HepG2 (cell line): ENCODE data around the gene GFAP. TPM values are rescaled to one million over a fixed set of nuclear protein-coding genes. Genes with fewer than 3 reads are reported as not detected.

ENCODE experiments used
- ARNT ChIP-seq: fragments of 450-650 bp; IDR thresholded peaks from 2 replicates; pipeline ENCODE4 v1.6.1; 2017
- CBX2 ChIP-seq, 2 experiments: fragments of 200-600 bp in 1 of 2; sonication (generic); formaldehyde crosslinking in 1 of 2; IDR thresholded peaks; 2 replicates each; pipeline versions ENCODE4 v1.7.0 to v1.8.1; 2018 to 2022; ENCODE audit warnings: low read depth in 2 of 2, low read length in 1 of 2, mild to moderate bottlenecking in 1 of 2, missing genetic modification reagents in 1 of 2
- FIP1L1 ChIP-seq: fragments of 200-400 bp; formaldehyde crosslinking; IDR thresholded peaks from 2 replicates; pipeline ENCODE4 v1.6.1; 2018; ENCODE audit warnings: low read depth, mild to moderate bottlenecking, low read length, moderate library complexity, borderline replicate concordance; ENCODE audit not compliant: insufficient read depth
- FLYWCH1 ChIP-seq: sonication (generic); formaldehyde crosslinking; IDR thresholded peaks from 2 replicates; pipeline ENCODE4 v1.8.1; 2023; ENCODE audit warnings: mild to moderate bottlenecking, missing genetic modification reagents
- FOSL2 ChIP-seq: sonication (generic); formaldehyde crosslinking; IDR thresholded peaks from 2 replicates; pipeline ENCODE4 v1.4.0; 2020; ENCODE audit warnings: missing genetic modification reagents
- KLF15 ChIP-seq: sonication (generic); formaldehyde crosslinking; IDR thresholded peaks from 2 replicates; pipeline ENCODE4 v1.8.1; 2023; ENCODE audit warnings: borderline replicate concordance, mild to moderate bottlenecking, inconsistent platforms, missing genetic modification reagents, mixed read lengths
- MAFG ChIP-seq: sonication (generic); formaldehyde crosslinking; IDR thresholded peaks from 2 replicates; pipeline ENCODE4 v1.5.1; 2020; ENCODE audit warnings: mild to moderate bottlenecking, missing genetic modification reagents
- MTA3 ChIP-seq: sonication (generic); formaldehyde crosslinking; IDR thresholded peaks from 2 replicates; pipeline ENCODE4 v1.4.0; 2020; ENCODE audit warnings: missing genetic modification reagents
- NFIB ChIP-seq: sonication (generic); formaldehyde crosslinking; IDR thresholded peaks from 2 replicates; pipeline ENCODE4 v1.9.0; 2021; ENCODE audit warnings: missing genetic modification reagents, mild to moderate bottlenecking, borderline replicate concordance
- POGZ ChIP-seq: sonication (generic); formaldehyde crosslinking; IDR thresholded peaks from 2 replicates; pipeline ENCODE4 v1.4.0; 2020; ENCODE audit warnings: mild to moderate bottlenecking, missing genetic modification reagents
- POLR2AphosphoS5 ChIP-seq: IDR thresholded peaks from 2 replicates; pipeline ENCODE4 v1.6.1; 2012; ENCODE audit warnings: low read depth, low read length
- RBAK ChIP-seq: sonication (generic); formaldehyde crosslinking; IDR thresholded peaks from 2 replicates; pipeline ENCODE4 v1.5.1; 2020; ENCODE audit warnings: mild to moderate bottlenecking, missing genetic modification reagents
- RXRB ChIP-seq: IDR thresholded peaks from 2 replicates; pipeline ENCODE4 v1.6.1; 2016; ENCODE audit warnings: borderline replicate concordance, missing genetic modification reagents, missing compliant biosample characterization
- SUZ12 ChIP-seq: fragments of 150-350 bp; IDR thresholded peaks from 2 replicates; pipeline ENCODE4 v1.6.1; 2014; ENCODE audit warnings: low read depth, low read length
- TCF12 ChIP-seq, 2 experiments: fragments of 450-650 bp in 1 of 2; sonication (generic) in 1 of 2; formaldehyde crosslinking in 1 of 2; IDR thresholded peaks; 2 replicates each; pipeline versions ENCODE4 v1.6.1 to v1.8.0; 2017 to 2022; ENCODE audit warnings: antibody characterized with exemption in 1 of 2, mild to moderate bottlenecking in 1 of 2, missing genetic modification reagents in 1 of 2, moderate library complexity in 1 of 2
- XBP1 ChIP-seq: sonication (generic); formaldehyde crosslinking; IDR thresholded peaks from 2 replicates; pipeline ENCODE4 v1.5.0; 2020; ENCODE audit warnings: missing genetic modification reagents
- ZFP36L1 ChIP-seq: sonication (generic); formaldehyde crosslinking; IDR thresholded peaks from 2 replicates; pipeline ENCODE4 v1.8.0; 2022; ENCODE audit warnings: mild to moderate bottlenecking, missing genetic modification reagents, moderate library complexity
- ZFYVE20 ChIP-seq: sonication (generic); formaldehyde crosslinking; IDR thresholded peaks from 2 replicates; pipeline ENCODE4 v1.8.0; 2023; ENCODE audit warnings: low read depth, mild to moderate bottlenecking, moderate library complexity, missing genetic modification reagents, borderline replicate concordance
- ZNF335 ChIP-seq: sonication (generic); formaldehyde crosslinking; IDR thresholded peaks from 2 replicates; pipeline ENCODE4 v1.4.0; 2020; ENCODE audit warnings: missing genetic modification reagents
- ZNF501 ChIP-seq: sonication (generic); formaldehyde crosslinking; IDR thresholded peaks from 2 replicates; pipeline ENCODE4 v1.5.1; 2020; ENCODE audit warnings: mild to moderate bottlenecking, moderate library complexity, missing genetic modification reagents
- polyA plus RNA-seq, 8 experiments: library from polyadenylated mRNA; depleted of rRNA in 3 of 8; stranded (reverse) in 7 of 8; unstranded in 1 of 8; fragments of >200 nt; fragmentation: Illumina TruSeq in 4 of 8; extraction: Trizol in 4 of 8; gene quantifications; 2 replicates each; pipeline versions ENCODE4 v1.2.1 to v1.2.3, GENCODE V29; 2011 to 2016; ENCODE audit warnings: low read depth in 4 of 8, missing spikeins in 1 of 8, mixed read lengths in 1 of 8; ENCODE audit not compliant: insufficient read depth in 1 of 8
- total RNA-seq, 5 experiments: library from RNA; depleted of rRNA; stranded (reverse); fragments of >200 nt; fragmentation: Illumina TruSeq; extraction: Trizol; gene quantifications; 2 replicates each; pipeline ENCODE4 v1.2.3, GENCODE V29; 2016; ENCODE audit warnings: low read depth in 1 of 5
- TF ChIP-seq, protein P1 (sequence below): sonication (generic); formaldehyde crosslinking; IDR thresholded peaks from 2 replicates; pipeline ENCODE4 v1.8.1; 2023; ENCODE audit warnings: mild to moderate bottlenecking, moderate library complexity, missing genetic modification reagents
- TF ChIP-seq, protein P2 (sequence below): sonication (generic); formaldehyde crosslinking; IDR thresholded peaks from 2 replicates; pipeline ENCODE4 v1.4.0; 2020; ENCODE audit warnings: missing genetic modification reagents
- TF ChIP-seq, protein P3 (sequence below): sonication (generic); formaldehyde crosslinking; IDR thresholded peaks from 2 replicates; pipeline ENCODE4 v1.8.0; 2023; ENCODE audit warnings: mild to moderate bottlenecking, missing genetic modification reagents
- TF ChIP-seq, protein P4 (sequence below): sonication (generic); formaldehyde crosslinking; IDR thresholded peaks from 2 replicates; pipeline ENCODE4 v1.5.0; 2020; ENCODE audit warnings: missing genetic modification reagents

The GFAP gene
- total and polyA plus RNA-seq, 2 of the 13 experiments (the other 11 are each of a cell fraction or from before 2014, with no cell fraction given), result 0.11 to 0.29 TPM

DNA sequence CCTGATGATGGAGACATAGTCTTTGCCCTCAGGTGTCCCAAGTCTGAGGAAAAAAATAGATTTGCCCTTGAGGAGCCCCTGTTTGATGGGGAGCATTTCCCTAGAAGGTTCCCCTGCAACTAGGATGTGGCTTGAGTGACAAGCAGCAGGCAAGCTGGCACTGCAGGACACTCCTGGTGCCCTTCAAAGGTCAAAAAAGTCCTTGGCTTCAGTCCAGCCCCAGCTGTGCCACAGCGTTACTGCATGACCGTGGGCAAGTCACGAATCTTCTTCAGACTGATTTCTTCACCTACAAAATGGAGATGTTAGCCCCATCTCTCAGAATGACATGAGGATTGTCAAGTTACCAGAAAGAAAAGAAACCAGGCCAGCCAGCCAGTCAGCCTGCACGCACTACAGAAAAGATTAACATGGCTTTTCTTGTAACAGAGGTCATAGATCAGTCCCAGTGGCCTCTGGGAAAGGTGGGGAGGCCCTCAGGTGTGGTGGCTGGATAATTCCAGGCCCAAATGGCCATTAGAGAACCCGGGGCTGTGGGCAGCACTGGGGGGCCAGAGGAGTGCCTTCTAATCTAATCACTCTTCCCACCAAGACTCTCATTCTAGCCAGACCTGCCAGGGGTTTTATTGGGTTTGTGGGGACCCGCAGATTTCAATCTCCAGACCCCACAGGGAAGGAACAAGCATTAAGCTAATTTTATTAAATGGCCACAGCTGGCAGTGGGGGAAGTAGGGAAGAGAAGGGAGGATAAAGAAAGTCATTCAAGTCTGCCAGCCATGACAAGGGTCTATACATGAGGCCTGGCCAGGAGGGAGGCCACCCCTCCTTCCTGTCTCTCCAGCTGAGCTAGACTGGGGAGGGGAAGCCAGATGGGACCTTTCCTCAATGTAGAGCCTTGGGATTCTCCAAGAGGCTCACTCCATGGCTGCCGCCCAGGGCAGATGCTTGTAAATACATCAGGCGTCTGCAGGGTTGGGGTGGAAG is 42.0 kb upstream of the GFAP start (continued):
- TF ChIP-seq POGZ (CRISPR knock-in tag), result 0 out of 2 replicates have a peak, but pooled peaks have one; percentile 21
- TF ChIP-seq FOSL2 (CRISPR knock-in tag), result no peak
- TF ChIP-seq ARNT, result no peak
- TF ChIP-seq FLYWCH1 (CRISPR knock-in tag), result 0 out of 2 replicates have a peak, but pooled peaks have one; percentile 27
- TF ChIP-seq, protein P1, sequence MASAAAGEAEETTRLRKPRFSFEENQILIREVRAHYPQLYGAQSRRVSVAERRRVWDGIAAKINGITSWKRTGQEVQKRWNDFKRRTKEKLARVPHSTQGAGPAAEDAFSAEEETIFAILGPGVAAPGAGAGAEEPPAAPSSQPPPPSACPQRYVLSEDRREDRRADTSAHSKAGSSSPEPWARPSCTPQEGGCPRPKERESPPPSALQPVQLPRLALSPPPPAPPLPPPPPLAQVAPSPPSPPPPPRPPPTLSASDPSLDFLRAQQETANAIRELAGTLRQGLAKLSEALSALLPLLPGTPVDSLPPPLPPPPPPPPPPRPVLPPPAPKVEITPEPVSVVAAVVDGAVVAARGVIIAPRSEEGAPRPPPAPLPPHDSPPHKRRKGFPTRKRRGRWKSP, result 0 out of 2 replicates have a peak, but pooled peaks have one; percentile 25
- TF ChIP-seq TCF12 (IDR thresholded peaks at IDR 0.05), result no peak
- no peak for TF ChIP-seq TCF12 (CRISPR knock-in tag; IDR thresholded peaks at IDR 0.05)
- TF ChIP-seq, protein P2, sequence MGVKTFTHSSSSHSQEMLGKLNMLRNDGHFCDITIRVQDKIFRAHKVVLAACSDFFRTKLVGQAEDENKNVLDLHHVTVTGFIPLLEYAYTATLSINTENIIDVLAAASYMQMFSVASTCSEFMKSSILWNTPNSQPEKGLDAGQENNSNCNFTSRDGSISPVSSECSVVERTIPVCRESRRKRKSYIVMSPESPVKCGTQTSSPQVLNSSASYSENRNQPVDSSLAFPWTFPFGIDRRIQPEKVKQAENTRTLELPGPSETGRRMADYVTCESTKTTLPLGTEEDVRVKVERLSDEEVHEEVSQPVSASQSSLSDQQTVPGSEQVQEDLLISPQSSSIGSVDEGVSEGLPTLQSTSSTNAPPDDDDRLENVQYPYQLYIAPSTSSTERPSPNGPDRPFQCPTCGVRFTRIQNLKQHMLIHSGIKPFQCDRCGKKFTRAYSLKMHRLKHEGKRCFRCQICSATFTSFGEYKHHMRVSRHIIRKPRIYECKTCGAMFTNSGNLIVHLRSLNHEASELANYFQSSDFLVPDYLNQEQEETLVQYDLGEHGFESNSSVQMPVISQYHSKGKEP (CRISPR knock-in tag), result no peak
- TF ChIP-seq SUZ12, result no peak
- TF ChIP-seq, protein P3, sequence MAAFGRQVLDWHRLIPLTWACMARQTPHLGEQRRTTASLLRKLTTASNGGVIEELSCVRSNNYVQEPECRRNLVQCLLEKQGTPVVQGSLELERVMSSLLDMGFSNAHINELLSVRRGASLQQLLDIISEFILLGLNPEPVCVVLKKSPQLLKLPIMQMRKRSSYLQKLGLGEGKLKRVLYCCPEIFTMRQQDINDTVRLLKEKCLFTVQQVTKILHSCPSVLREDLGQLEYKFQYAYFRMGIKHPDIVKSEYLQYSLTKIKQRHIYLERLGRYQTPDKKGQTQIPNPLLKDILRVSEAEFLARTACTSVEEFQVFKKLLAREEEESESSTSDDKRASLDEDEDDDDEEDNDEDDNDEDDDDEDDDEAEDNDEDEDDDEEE (CRISPR knock-in tag), result no peak
- no peak for TF ChIP-seq XBP1
- TF ChIP-seq ZNF335 (CRISPR knock-in tag), result no peak
- TF ChIP-seq RXRB, result 0 out of 2 replicates have a peak, but pooled peaks have one; percentile 48
- TF ChIP-seq RBAK, result no peak
- no peak for TF ChIP-seq ZFP36L1 (CRISPR knock-in tag)
- TF ChIP-seq POLR2AphosphoS5, result peak; percentile 43; the same call in 1 of the 2 replicates
- no peak for TF ChIP-seq NFIB (CRISPR knock-in tag)
- TF ChIP-seq ZNF501 (CRISPR knock-in tag), result peak; percentile 17; the same call in 1 of the 2 replicates
- no peak for TF ChIP-seq CBX2 (IDR thresholded peaks at IDR 0.05; ENCODE audit: low read depth, low read length)
- no peak for TF ChIP-seq CBX2 (CRISPR knock-in tag; IDR thresholded peaks at IDR 0.05; ENCODE audit: low read depth)
- no peak for TF ChIP-seq MAFG (CRISPR knock-in tag)
- no peak for TF ChIP-seq MTA3 (CRISPR knock-in tag)
- TF ChIP-seq FIP1L1, result no peak
- no peak for TF ChIP-seq KLF15 (CRISPR knock-in tag)
- TF ChIP-seq ZFYVE20 (CRISPR knock-in tag), result no peak
- TF ChIP-seq, protein P4, sequence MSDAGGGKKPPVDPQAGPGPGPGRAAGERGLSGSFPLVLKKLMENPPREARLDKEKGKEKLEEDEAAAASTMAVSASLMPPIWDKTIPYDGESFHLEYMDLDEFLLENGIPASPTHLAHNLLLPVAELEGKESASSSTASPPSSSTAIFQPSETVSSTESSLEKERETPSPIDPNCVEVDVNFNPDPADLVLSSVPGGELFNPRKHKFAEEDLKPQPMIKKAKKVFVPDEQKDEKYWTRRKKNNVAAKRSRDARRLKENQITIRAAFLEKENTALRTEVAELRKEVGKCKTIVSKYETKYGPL (CRISPR knock-in tag), result no peak
